NCI-H146 treated with DMSO at 0.1 percent for 48 hours (cell line): ENCODE measurements around the gene MEGF6.

Source experiments
- DNase-seq: peaks from one replicate; lab custom pipeline; 2025; ENCODE audit not compliant: unreplicated experiment; lab: John Stamatoyannopoulos, UW

Gene MEGF6

DNA sequence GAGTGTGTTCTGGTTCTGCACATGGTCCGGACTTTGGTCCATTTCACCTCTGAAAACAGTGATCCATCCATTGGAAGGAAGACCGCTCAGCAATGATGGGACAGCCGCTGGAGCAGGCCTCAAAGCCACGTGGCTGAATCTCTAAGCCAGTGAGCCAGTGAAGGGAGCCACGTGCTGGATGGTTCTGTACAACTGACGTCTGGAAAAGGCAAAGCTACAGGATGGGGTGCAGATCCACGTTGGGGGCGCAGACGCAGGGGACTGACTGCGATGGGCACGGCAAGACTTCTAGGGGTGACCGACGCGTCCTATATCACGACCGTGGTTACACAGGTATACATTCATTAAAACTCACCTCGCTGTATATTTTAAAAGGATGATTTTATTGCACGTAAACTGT is 167.0 kb downstream of the MEGF6 start:
- DNase-seq: no peak

DNA sequence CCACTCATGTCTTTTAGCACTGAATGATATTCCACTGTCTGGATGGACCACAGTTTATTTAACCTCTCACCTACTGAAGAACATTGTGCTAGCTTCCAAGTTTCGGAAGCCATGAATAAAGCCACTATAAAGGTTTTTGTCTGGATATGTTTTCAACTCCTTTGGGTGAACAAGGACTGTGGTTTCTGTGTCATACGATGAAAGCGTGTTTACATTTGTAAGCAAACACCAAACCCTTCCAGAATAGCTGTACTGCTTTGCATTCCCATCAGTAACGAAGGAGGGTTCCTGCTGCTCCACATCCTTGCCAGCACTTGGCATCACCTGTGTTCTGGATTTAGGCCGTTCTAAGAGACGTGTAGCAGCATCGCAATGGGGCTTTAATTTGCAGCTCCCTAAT is 167.5 kb downstream of the MEGF6 start:
- DNase-seq: no peak

DNA sequence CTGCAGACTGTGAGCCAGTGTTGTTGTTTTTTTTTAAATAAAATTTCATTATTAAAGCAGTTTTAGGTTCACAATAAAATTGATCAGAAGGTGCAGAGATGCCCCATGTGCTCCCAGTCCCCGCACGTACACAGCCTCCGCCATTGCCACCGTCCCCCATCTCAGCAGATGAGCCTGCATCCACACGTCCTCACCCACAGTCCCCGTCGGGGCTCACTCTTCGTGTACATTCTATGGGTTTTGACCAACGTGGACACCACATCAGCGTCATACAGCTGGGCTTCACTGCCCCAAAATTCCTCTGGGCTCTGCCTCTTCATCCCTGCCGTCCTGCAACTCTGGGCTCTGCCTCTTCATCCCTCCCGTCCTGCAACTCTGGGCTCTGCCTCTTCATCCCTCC is 168.4 kb downstream of the MEGF6 start:
- DNase-seq: no peak

- no peak for DNase-seq
Observed at GRCh38 chr1:3442331-3442730, 169.0 kb downstream of the MEGF6 start.

DNA sequence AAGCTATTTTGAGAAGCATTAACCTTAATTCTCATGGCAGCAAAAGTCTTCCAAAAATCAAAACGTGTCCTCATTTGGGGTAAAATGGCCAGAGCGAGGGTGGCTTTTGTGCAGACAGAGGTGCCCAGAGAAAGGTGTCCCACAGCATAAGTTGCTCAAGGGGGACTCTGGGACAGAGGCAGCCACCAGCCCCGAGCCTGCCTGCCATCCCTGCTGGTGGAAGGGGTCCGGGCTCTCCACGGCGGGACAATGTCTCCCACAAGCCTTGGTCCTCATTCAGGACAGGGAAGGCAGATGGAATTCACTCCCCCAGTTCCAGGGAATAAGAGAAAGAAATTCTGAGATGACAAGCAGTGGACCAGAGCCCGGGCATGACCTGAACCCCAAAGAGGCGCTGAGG is 169.4 kb downstream of the MEGF6 start:
- no peak for DNase-seq

- DNase-seq: no peak
Observed at GRCh38 chr1:3441410-3441847, 169.9 kb downstream of the MEGF6 start.

- no peak for DNase-seq
Observed at GRCh38 chr1:3440711-3441409, 170.4 kb downstream of the MEGF6 start.

DNA sequence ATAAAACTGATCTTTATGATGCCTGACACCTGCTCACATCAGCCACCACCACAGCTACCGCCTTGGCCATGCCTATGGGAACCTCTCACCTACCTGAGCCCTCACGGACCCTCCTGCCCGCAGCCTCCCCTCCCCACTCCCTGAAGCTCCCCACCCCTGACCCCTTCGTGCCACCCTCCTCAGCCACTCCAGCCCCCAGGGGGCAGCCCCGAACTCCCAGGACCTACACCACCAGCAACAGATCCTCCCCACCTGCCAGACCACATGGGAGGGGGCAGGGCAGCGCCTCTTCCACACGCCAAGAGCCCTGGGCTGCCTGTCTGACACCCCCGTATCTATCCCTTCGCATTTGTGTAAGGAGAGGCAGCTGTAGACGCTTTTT is 171.0 kb downstream of the MEGF6 start:
- no peak for DNase-seq
